ENCODE measurements around the gene ATP5F1D. TPM values are rescaled to one million over a fixed set of nuclear protein-coding genes. Genes with fewer than 3 reads are reported as not detected.
"Not testable (repeated sequence)": the region's sequence is repeated elsewhere in the genome, so short reads cannot be mapped to it uniquely, and the experiment has no call there.

Gene ATP5F1D
- total RNA-seq, 1 experiment from 2014 or later = 36.6 TPM

DNA sequence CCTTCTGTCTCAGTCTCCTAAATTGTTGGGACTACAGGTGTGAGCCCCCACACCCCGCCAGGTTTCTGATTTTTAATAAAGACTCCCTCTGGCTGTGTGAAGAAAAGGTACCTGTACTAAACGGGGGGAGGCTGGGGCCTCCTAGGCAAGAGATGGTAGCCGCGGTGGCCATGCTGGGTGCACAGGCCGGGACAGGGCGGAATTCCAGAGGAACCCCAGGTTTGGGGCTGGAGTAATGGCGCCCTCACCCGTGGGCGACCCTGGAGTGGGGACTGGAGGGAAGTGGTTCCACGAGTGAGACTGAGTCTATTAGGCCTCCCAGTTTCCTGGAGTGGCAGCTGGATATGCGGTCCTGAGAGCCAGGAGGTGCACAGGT, 2.1 kb upstream of the ATP5F1D start:
- in situ Hi-C loops (cut with HindIII; ENCODE audit: low pct_unique_long_range_greater_than_20kb, low sequenced_read_pairs) = no loop called here
- DNase-seq (ENCODE audit: low read depth, low spot score) = no peak

DNA sequence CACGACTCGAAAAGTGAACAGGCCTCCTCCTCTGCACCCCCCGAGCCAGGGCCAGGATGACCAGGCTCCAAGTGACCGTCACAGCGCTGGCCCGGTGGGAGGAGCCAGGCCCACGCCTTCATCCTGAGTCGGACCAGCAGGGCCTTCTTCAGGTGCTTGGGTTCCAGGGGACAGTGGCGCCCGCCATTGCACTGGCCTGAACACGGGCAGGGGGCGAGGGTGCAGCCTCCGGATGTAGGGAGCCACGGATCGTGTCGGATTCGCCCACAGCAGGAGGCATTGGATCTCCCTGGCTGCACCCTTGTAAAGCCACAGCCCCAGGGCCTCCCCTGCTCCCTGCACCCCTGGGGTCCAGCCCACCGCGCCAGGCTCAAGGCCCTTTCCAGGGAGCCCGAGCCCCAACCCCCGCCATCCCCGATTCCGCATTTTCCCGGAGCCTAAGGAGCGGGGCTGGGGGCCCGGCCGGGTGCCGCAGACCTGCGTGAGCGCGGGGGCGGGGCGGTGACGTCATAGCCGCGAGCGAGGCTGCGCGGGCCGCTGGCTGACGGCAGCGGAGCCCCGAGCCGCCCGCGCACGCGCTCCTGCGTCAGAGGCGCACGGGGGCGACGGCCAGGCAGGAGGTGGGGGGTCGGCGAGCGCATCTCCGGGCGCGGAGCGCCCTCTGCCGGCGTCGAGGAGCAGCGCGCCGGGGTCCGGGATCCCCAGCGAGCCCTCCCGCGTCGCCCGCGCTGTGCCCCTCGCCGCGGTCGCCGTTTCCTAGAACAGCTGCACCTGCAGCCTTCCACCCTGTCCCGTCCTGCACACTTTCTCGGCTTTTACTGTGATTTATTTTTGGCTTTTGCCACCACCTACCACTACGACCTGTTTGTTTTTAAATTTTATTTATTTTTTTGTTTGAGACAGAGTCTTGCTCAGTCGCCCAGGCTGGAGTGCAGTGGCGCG, 1.5 kb upstream of the ATP5F1D start:
- DNase-seq (ENCODE audit: low read depth, low spot score) = peak; percentile 86
- in situ Hi-C loops (cut with HindIII; ENCODE audit: low pct_unique_long_range_greater_than_20kb, low sequenced_read_pairs) = no loop called here

DNA sequence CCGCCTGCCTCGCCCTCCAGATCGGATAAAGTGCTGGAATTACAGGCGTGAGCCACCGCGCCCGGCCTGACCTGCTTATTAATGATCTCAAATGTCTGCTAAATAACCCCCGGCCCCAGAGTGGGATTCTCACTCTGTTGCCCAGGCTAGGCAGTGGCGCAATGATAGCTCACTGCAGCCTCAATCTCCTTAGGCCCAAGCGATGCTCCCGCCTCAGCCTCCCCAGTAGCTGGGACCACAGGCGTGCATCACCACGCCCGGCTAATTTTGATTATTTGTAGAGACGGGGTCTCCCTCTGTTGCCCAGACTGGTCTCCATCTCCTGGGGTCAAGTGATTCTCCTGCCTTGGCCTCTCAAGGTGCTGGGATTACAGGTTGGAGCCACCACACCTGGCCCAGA, 626 bp upstream of the ATP5F1D start:
- in situ Hi-C loops (cut with HindIII; ENCODE audit: low pct_unique_long_range_greater_than_20kb, low sequenced_read_pairs) = no loop called here
- no peak for DNase-seq (ENCODE audit: low read depth, low spot score)

DNA sequence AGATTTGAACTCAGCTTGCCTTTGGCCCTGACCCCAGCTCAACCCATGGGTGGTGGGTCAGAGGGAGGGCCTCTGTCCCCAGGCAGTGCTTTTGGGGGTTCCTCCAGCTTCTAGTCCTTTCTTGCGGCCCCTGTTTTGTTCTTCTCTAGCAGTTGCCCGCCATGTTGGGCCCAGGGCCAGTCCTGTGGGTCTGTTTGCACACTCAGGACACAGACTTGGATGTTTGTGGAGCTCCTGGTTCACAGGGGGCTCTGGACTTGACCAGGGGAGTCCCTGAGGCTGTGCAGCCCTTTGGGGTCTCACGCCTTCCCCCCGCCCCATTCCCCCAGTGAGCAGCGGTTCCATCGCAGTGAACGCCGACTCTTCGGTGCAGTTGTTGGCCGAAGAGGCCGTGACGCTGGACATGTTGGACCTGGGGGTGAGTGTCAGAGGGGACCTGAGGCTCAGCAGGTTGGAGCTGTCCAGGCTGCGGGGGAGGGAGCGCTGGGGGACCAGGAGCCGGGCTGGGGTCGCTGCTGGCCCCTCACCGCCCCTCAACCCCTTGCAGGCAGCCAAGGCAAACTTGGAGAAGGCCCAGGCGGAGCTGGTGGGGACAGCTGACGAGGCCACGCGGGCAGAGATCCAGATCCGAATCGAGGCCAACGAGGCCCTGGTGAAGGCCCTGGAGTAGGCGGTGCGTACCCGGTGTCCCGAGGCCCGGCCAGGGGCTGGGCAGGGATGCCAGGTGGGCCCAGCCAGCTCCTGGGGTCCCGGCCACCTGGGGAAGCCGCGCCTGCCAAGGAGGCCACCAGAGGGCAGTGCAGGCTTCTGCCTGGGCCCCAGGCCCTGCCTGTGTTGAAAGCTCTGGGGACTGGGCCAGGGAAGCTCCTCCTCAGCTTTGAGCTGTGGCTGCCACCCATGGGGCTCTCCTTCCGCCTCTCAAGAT, 2.5 kb downstream of the ATP5F1D start:
- peak; percentile 73 for DNase-seq (ENCODE audit: low read depth, low spot score)
- in situ Hi-C loops (cut with HindIII; ENCODE audit: low pct_unique_long_range_greater_than_20kb, low sequenced_read_pairs) = no loop called here

DNA sequence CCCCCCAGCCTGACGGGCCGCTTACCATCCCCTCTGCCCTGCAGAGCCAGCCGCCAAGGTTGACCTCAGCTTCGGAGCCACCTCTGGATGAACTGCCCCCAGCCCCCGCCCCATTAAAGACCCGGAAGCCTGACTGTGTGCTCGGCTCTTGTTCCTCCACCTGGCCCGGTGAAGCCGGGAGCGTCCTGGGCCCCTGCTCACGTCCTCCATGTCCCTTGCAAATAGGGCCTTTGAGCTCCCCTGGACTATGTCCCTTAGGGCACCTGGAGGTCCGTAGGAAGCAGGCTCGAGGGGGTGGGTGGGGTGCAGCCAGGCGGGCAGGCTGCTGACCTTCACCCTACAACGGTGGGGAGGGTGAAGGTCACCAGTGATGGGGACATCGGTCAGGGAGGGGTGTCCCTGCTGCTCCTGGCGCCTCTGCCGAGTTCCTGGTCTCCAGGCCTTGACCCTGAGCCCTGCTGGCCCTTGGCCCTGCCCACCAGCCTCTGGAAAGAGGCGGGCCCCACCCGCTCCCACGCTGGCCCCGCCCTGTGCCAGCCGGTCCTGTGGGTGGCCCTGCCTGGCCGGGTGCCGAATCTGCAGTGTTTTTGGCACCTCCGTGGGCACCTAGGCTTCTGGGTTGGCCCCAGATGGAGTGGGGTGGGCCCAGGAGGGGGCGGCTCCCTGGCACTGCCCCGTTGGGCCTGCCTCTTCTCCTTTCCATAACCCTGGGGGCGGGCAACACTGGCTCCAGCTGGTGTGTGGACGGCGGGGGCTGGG, 3.3 kb downstream of the ATP5F1D start:
- DNase-seq (ENCODE audit: low read depth, low spot score) = peak; percentile 34
- in situ Hi-C loops (cut with HindIII; ENCODE audit: low pct_unique_long_range_greater_than_20kb, low sequenced_read_pairs) = no loop called here

DNA sequence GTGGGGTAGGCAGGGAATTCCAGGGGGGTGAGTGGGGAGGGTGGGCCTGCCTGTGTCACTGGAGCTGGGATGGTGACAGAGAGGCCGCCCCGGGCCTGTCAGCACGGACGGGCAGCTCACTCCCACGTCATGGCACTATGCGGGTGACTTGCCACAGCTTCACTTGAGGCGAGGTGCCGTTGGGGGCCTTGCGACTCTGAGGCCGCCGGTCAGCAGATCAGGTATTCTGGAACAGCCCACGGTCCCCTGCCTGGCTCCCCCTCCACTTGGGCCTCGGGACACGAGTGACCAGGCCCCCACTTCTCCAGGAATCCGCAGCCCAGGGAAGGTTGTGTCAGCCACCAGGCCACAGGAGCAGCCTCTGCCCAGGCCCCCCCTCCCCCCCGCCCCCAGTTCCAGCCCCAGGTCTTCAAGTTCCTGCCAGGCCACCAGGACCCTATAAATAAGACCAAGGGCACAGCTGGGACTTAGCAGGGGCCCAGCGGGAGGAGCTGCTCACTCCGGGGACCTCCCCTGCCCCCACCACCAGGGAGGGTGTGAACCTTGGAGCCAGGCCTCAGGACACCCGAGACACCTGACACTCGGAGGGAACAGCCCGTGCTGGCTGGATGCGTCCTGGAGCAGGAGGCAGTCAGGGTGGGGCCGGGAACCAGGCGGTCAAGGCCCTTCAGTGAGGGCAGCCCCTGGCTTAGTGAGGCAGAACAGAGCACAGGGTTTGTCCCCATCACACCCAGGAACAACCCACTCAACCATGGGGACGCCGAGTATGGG, 4.1 kb downstream of the ATP5F1D start:
- in situ Hi-C loops (cut with HindIII; ENCODE audit: low pct_unique_long_range_greater_than_20kb, low sequenced_read_pairs) = no loop called here
- no peak for DNase-seq (ENCODE audit: low read depth, low spot score)

DNA sequence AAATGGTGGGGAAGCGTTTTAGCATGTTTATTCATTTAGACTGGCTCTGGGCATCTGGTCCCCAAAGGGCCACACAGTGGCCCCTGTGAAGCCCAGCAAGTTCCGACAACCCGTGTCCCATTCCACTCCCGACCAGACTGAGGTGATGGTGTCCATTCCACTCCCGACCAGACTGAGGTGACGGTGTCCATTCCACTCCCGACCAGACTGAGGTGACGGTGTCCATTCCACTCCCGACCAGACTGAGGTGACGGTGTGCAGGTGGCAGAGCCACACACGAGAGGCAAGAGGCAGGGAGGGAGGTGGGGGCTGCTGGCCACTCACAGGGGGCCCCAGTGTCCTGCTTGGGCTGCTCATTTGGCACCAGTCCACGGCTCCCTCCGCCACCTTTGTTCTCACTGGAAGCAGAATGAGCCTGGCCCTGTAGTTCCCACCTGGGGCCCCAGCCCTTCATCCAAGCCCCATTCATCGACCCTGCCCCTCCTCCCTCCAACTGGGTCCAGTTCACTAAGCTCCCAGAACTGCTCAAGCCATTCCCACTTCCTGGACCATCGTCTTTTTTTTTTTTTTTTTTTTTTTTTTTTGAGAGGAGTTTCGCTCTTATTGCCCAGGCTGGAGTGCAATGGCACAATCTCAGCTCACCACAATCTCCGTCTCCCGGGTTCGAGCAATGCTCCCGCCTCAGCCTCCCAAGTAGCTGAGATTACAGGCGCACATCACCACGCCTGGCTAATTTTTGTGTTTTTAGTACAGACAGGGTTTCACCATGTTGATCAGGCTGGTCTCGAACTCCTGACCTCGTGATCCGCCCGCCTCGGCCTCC, 4.9 kb downstream of the ATP5F1D start:
- in situ Hi-C loops (cut with HindIII; ENCODE audit: low pct_unique_long_range_greater_than_20kb, low sequenced_read_pairs); DNase-seq (ENCODE audit: low read depth, low spot score): not testable (repeated sequence)

DNA sequence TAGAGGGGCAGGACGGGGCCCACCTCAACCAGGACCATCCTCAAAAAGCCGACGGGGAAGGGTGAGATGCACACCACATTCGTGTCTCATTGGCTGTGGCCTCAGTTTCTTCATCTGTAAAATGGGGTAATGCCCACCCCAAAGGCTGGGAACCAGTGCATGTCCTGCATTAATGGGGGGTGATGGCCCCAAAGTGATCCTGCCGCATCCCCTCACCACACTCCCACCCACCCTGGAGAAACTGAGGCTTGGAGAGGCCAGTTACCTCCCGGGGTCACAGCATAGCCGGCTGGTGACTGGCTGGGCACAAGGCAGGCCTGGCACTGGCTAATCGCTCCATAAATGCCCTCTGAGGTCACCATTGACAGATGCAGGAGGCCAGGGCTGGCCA, 6.2 kb downstream of the ATP5F1D start:
- in situ Hi-C loops (cut with HindIII; ENCODE audit: low pct_unique_long_range_greater_than_20kb, low sequenced_read_pairs) = no loop called here
- no peak for DNase-seq (ENCODE audit: low read depth, low spot score)

DNA sequence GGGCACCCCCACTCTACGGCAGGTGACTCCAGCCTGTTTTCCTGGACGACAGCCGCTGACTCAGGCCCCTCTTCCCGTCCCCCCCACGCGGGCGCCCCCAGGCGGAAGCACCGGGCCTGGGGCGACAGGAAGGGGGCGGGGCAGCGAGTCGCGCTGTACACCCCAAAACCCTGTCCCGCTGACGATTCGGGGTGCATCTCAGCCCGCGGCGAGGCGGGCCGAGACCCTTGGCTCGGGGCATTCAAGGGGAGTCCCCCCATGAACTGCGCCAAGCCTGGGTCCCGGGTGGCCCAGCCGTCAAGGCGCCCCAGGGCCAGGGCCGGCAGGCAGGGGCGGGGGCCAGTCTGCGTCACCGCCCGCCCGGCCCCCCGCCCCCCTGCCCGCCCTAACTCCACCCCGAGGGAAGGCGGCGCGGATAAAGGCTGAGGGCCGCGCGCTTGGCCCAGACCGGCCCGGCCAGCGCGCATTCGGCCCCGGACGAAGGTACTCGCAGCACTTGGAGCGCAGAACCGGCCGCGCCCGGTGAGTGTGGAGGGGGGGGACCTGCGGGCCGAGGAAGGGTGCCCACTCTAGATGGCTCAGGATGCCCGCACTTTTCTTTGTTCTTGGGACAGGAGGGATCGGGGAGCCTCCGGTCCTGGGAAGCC, 6.7 kb downstream of the ATP5F1D start, which contains the start of gene MIDN:
TSS of gene MIDN (plus strand) at position 445 of the 647 bp plus-strand sequence. CDS start 1,714 bp downstream, outside the sequence.
- in situ Hi-C loops (cut with HindIII; ENCODE audit: low pct_unique_long_range_greater_than_20kb, low sequenced_read_pairs) = no loop called here
- peak; percentile 63 for DNase-seq (ENCODE audit: low read depth, low spot score)

DNA sequence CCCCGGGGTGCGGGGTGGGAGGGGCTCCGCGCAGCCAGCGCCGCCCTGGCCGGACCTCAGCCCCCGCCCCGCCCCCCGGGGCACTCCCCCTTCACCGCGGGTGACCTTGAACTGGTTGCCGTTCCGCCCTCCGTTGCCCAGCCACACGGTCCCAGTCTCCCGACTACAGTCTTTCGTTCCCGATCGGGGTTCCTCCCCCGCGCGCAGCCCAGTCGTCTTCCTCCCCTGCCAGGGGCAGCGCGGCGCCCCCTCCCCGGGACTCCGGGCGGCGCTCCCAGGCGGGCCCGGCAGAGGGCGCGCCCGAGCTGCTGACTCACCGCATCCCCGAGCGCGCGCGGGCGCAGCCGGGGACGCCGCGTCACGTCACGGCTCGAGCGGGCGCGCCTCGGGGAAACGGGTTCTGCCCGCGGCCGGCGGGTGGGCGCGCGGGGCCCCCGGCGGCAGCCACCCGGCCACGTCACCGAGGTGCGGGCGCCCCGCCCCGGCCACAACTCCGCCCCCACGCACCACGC, 7.3 kb downstream of the ATP5F1D start:
- in situ Hi-C loops (cut with HindIII; ENCODE audit: low pct_unique_long_range_greater_than_20kb, low sequenced_read_pairs) = no loop called here
- DNase-seq (ENCODE audit: low read depth, low spot score) = no peak

DNA sequence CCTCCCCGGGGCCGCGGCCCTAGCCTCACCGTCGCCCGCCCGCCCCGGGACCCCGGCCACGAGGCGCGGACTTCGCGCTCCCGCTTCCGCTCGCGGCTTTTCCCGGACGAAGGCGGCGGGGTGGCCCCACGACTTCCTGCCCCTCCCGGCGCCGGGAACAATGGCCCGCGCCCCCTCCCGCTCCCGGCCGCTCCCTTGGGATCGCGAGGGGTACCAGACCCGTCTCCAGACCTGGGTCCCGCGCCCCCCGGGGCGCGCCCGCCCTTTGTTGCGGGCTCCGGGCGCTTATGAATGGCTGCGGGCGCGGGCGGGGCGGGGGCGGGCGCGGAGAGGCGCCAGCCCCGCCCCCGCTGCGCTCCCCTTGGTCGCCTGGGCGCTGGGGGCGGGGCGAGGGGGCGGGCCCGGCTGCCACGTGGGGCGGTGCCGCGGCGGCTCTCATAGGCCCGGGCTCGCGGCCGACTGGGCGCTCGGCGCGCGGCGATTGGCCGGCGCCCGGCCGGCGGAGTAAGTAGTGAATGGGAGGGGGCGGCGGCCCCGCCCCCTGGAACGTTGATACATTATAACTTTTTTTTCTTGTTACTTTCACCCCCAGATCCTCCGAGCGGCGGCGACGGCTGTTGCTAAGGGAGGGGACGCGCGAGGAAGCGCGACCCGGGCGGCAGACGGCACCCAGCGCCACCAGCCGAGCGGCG, 7.9 kb downstream of the ATP5F1D start:
- peak; percentile 87 for DNase-seq (ENCODE audit: low read depth, low spot score)
- in situ Hi-C loops (cut with HindIII; ENCODE audit: low pct_unique_long_range_greater_than_20kb, low sequenced_read_pairs) = no loop called here

DNA sequence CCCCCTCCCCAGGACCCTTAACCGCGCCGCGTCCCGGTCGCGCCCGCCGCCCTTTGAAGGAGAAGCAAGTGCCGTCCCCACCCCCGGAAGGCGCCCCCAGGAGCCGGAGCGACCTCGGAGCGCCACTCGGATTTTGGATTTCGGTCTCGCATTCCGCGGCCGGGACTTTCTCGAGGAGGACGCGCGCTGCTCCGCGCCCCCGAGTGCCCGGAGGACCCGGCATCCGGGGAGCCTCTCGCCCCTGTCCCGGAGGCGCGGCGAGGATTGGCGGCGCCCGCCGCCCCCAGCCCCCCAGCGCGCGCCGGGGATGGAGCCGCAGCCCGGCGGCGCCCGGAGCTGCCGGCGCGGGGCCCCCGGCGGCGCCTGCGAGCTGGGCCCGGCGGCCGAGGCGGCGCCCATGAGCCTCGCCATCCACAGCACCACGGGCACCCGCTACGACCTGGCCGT, 8.5 kb downstream of the ATP5F1D start:
- in situ Hi-C loops (cut with HindIII; ENCODE audit: low pct_unique_long_range_greater_than_20kb, low sequenced_read_pairs) = no loop called here
- no peak for DNase-seq (ENCODE audit: low read depth, low spot score)

DNA sequence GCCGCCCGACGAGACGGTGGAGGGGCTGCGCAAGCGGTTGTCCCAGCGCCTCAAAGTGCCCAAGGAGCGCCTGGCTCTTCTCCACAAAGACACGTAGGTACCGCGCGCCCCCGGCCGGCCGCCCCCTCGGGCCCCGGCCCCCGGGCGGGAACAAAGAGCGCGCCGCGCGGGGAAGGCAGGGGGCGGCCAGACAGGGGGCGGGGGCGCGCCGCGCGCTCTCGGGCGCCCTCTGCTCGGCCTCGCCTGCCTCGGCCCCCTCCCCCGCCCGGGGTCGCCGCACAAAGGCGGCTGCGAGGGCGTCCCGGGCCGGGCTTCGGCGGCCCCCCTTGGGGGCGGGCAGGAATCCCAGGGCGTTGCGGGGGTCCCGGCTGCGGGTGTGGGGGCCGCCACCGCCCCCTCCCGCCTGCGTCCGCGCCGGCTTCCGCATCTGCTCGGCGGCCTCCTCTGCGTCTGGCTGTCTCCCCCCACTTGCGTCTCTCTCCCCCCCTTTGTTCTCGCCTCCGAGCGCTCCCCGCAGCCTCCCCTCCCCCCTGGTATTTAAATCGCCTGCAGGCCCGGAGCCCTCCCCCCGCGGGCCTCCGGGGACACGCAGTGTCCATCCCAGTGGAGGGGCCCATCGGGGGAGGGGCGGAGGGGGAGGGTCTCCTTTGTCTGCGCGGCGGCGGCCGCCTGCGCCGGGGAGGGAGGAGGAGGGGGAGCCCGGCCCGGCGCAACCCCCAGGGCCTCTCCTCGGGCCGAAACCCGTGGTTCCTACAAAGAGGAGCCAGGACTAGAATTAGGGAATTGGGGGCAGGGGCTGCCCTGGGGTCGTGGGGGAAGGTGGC, 9.1 kb downstream of the ATP5F1D start:
- DNase-seq (ENCODE audit: low read depth, low spot score) = peak; percentile 48
- in situ Hi-C loops (cut with HindIII; ENCODE audit: low pct_unique_long_range_greater_than_20kb, low sequenced_read_pairs) = no loop called here

Data from SK-MEL-5 (cell line).